Body of pancreas (tissue), 4 donors: ENCODE measurements around the gene B4GALNT3. TPM values are rescaled to one million over a fixed set of nuclear protein-coding genes. Genes with fewer than 3 reads are reported as not detected.

ENCODE experiments used
- ATAC-seq: fragments of 150-250 bp; one replicate; pipeline ENCODE4 v1.9.1; 2016
- DNase-seq, 4 donors: peaks; one replicate each; pipeline ENCODE4 v3.0.0-alpha.2; 2019
- H3K27ac ChIP-seq, 4 donors: fragments of 200-600 bp; sonication (generic); 1 replicate in 3 of 4; 2 replicates in 1 of 4; pipeline versions ENCODE4 v1.5.1 to v1.6.1; 2016 to 2019; ENCODE audit warnings: mild to moderate bottlenecking in 1 of 4, mixed read lengths in 1 of 4, moderate library complexity in 1 of 4
- H3K27me3 ChIP-seq, 2 donors: fragments of 200-600 bp; sonication (generic); one replicate each; pipeline ENCODE4 v1.6.0; 2016; ENCODE audit warnings: mild to moderate bottlenecking in 1 of 2
- H3K36me3 ChIP-seq, 2 donors: fragments of 200-600 bp; sonication (generic); replicated peaks in 1 of 2; 2 replicates each; pipeline ENCODE4 v1.5.1; 2016; ENCODE audit warnings: low read depth in 2 of 2; ENCODE audit not compliant: insufficient read depth in 1 of 2
- H3K4me1 ChIP-seq: fragments of 200-600 bp; sonication (generic); one replicate; pipeline ENCODE4 v1.6.0; 2016
- H3K4me3 ChIP-seq, 2 donors: fragments of 200-600 bp; sonication (generic); 1 replicate in 1 of 2; 2 replicates in 1 of 2; pipeline ENCODE4 v1.5.1; 2016 to 2019
- H3K9me3 ChIP-seq, 3 donors: fragments of 200-600 bp; sonication (generic); 1 replicate in 2 of 3; 2 replicates in 1 of 3; pipeline ENCODE4 v1.5.1; 2016
- POLR2A ChIP-seq, 3 donors: fragments of 450-650 bp; IDR thresholded peaks; one replicate each; pipeline ENCODE4 v1.6.1; 2016; ENCODE audit warnings: antibody characterized with exemption in 3 of 3, mild to moderate bottlenecking in 2 of 3
- WGBS, 2 donors: methylation state at CpG; one replicate each; pipeline ENCODE4 v1.1.5; 2017; 5-methylcytosine and 5-hydroxymethylcytosine counted together
- intact Hi-C: fragments of 100-400 bp; cut with DNase I; formaldehyde crosslinking; loops from one replicate; pipeline ENCODE4 v1.15.1; 2023
- total RNA-seq, 2 donors: library from RNA; depleted of rRNA; stranded (reverse); fragments of >200 nt; gene quantifications; one replicate each; pipeline ENCODE4 v1.1.0, GENCODE V29; 2016
- TF ChIP-seq, protein P1 (sequence below), 7 experiments: fragments of 450-650 bp in 4 of 7; fragments of 200-600 bp in 3 of 7; sonication (generic) in 3 of 7; IDR thresholded peaks; one replicate each; pipeline ENCODE4 v1.5.1; 2016 to 2019; ENCODE audit warnings: antibody characterized with exemption in 7 of 7

The B4GALNT3 gene
- total RNA-seq, 2 donors from 2014 or later: 4.0 to 9.3 TPM

DNA sequence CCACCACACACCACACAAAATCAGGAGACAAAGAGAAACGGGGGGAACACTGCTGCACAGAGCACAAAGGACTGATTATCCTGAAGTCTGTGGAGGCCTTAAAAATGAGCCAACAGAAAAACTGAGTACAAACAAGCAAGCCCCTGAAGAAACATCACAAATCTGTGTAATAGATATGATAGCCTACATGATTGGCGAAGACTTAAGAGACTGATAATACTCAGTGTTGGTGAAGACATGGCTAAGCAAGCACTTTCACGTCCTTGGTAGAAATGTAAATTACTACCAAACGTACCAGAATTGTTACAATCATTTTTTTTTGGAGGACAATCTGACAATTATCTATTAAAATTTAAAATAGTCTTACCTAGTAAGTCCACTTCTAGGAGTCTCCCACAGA lies 128.9 kb downstream of the B4GALNT3 start:
- TF ChIP-seq POLR2A (IDR thresholded peaks at IDR 0.05): no peak
- TF ChIP-seq, protein P1, sequence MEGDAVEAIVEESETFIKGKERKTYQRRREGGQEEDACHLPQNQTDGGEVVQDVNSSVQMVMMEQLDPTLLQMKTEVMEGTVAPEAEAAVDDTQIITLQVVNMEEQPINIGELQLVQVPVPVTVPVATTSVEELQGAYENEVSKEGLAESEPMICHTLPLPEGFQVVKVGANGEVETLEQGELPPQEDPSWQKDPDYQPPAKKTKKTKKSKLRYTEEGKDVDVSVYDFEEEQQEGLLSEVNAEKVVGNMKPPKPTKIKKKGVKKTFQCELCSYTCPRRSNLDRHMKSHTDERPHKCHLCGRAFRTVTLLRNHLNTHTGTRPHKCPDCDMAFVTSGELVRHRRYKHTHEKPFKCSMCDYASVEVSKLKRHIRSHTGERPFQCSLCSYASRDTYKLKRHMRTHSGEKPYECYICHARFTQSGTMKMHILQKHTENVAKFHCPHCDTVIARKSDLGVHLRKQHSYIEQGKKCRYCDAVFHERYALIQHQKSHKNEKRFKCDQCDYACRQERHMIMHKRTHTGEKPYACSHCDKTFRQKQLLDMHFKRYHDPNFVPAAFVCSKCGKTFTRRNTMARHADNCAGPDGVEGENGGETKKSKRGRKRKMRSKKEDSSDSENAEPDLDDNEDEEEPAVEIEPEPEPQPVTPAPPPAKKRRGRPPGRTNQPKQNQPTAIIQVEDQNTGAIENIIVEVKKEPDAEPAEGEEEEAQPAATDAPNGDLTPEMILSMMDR (IDR thresholded peaks at IDR 0.05): no peak
- Histone ChIP-seq H3K27me3 (no peaks in the 10 kb centered on the region), H3K9me3 (no peaks in the 10 kb centered on the region), H3K36me3 (no peaks in the 10 kb centered on the region), H3K4me3 (no peak overlapping the region), H3K27ac (no peak overlapping the region), H3K4me1 (peaks cover 24% of the 10 kb centered on the region)
- intact Hi-C loops: loop anchor here (10.0 kb wide), 1 partner anchor 156 kb away; no protein-coding TSS in a partner anchor
- ATAC-seq (no peak), DNase-seq (no peak)
- 87 to 95% methylated on average over 4 of the region's 4 CpGs for WGBS, 2 donors

GRCh38 chr12:590206-590750 lies 130.5 kb downstream of the B4GALNT3 start:
- H3K27me3 ChIP-seq: no peaks in the 10 kb centered on the region
- 51 to 58% methylated on average over 11 to 14 of the region's 14 CpGs for WGBS, 2 donors
- ATAC-seq: no peak
- TF ChIP-seq, protein P1 (IDR thresholded peaks at IDR 0.05): no peak
- TF ChIP-seq POLR2A (IDR thresholded peaks at IDR 0.05): no peak
- no peak overlapping the region for H3K4me3 ChIP-seq
- H3K9me3 ChIP-seq: no peaks in the 10 kb centered on the region
- peaks cover 24% of the 10 kb centered on the region for H3K4me1 ChIP-seq
- peak in 1 of 4 donors; percentile 26 for DNase-seq
- no peaks in the 10 kb centered on the region for H3K36me3 ChIP-seq
- no peak overlapping the region for H3K27ac ChIP-seq
- intact Hi-C loops: no loop called here

- intact Hi-C loops: no loop called here
- H3K27me3 ChIP-seq: no peaks in the 10 kb centered on the region
- TF ChIP-seq POLR2A (IDR thresholded peaks at IDR 0.05): peak in 1 of 3 donors; percentile 12
- TF ChIP-seq, protein P1 (IDR thresholded peaks at IDR 0.05): peak in 5 of 7 experiments; percentile 9 to 47 (median 28)
- 18 to 23% methylated on average over 6 to 16 of the region's 16 CpGs for WGBS, 2 donors
- H3K36me3 ChIP-seq: no peaks in the 10 kb centered on the region
- peak; percentile 93 for ATAC-seq
- DNase-seq: peak; percentile 84 to 92 (median 84)
- H3K4me3 ChIP-seq: no peak overlapping the region
- H3K9me3 ChIP-seq: no peaks in the 10 kb centered on the region
- peak overlapping the region; percentile 30 to 74 (median 65) for H3K27ac ChIP-seq
- H3K4me1 ChIP-seq: peaks cover 24% of the 10 kb centered on the region
Observed at GRCh38 chr12:591167-592023, 131.7 kb downstream of the B4GALNT3 start.

GRCh38 chr12:592024-592505 lies 132.3 kb downstream of the B4GALNT3 start:
- WGBS, 2 donors: 49 to 55% methylated on average over 11 of the region's 11 CpGs
- Histone ChIP-seq H3K36me3 (no peaks in the 10 kb centered on the region), H3K27ac (peak overlapping the region; percentile 30 to 74 (median 65)), H3K4me3 (no peak overlapping the region), H3K9me3 (no peaks in the 10 kb centered on the region), H3K4me1 (peaks cover 24% of the 10 kb centered on the region), H3K27me3 (no peaks in the 10 kb centered on the region)
- intact Hi-C loops: no loop called here
- DNase-seq (no peak), ATAC-seq (peak; percentile 31)
- TF ChIP-seq, protein P1 (IDR thresholded peaks at IDR 0.05): no peak
- no peak for TF ChIP-seq POLR2A (IDR thresholded peaks at IDR 0.05)
